ENCODE results near the gene TARM1.

GRCh38 chr19:54040003-54040402 lies 41.2 kb downstream of the TARM1 start:
- TF ChIP-seq SRF (IDR thresholded peaks at IDR 0.05; ENCODE audit: low read depth, low read length) (no peak), POLR2A (IDR thresholded peaks at IDR 0.05; ENCODE audit: control extremely low read depth in 1 of 2, low read depth in 2 of 2, low read length in 2 of 2) (no peak), SUZ12 (IDR thresholded peaks at IDR 0.05; ENCODE audit: low read length) (no peak), KDM5A (IDR thresholded peaks at IDR 0.05; ENCODE audit: low read length) (no peak), EP300 (IDR thresholded peaks at IDR 0.05; ENCODE audit: borderline replicate concordance in 1 of 2, low read depth in 2 of 2, low read length in 2 of 2) (no peak), SP4 (IDR thresholded peaks at IDR 0.05; ENCODE audit: low read length) (no peak), EZH2 (IDR thresholded peaks at IDR 0.05; ENCODE audit: low read depth, low read length, severe bottlenecking) (no peak), GTF2F1 (IDR thresholded peaks at IDR 0.05; ENCODE audit: borderline replicate concordance, low read depth, low read length) (no peak), CBX8 (IDR thresholded peaks at IDR 0.05; ENCODE audit: borderline replicate concordance, low read depth, low read length) (no peak)
- TF ChIP-seq, protein P1, sequence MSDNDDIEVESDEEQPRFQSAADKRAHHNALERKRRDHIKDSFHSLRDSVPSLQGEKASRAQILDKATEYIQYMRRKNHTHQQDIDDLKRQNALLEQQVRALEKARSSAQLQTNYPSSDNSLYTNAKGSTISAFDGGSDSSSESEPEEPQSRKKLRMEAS (IDR thresholded peaks at IDR 0.05): no peak
- TF ChIP-seq, protein P2, sequence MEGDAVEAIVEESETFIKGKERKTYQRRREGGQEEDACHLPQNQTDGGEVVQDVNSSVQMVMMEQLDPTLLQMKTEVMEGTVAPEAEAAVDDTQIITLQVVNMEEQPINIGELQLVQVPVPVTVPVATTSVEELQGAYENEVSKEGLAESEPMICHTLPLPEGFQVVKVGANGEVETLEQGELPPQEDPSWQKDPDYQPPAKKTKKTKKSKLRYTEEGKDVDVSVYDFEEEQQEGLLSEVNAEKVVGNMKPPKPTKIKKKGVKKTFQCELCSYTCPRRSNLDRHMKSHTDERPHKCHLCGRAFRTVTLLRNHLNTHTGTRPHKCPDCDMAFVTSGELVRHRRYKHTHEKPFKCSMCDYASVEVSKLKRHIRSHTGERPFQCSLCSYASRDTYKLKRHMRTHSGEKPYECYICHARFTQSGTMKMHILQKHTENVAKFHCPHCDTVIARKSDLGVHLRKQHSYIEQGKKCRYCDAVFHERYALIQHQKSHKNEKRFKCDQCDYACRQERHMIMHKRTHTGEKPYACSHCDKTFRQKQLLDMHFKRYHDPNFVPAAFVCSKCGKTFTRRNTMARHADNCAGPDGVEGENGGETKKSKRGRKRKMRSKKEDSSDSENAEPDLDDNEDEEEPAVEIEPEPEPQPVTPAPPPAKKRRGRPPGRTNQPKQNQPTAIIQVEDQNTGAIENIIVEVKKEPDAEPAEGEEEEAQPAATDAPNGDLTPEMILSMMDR (IDR thresholded peaks at IDR 0.05; ENCODE audit: control extremely low read depth in 1 of 3, insufficient read depth in 1 of 3, low read depth in 1 of 3, low read length in 3 of 3): no peak
- TF ChIP-seq, protein P3, sequence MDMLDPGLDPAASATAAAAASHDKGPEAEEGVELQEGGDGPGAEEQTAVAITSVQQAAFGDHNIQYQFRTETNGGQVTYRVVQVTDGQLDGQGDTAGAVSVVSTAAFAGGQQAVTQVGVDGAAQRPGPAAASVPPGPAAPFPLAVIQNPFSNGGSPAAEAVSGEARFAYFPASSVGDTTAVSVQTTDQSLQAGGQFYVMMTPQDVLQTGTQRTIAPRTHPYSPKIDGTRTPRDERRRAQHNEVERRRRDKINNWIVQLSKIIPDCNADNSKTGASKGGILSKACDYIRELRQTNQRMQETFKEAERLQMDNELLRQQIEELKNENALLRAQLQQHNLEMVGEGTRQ (IDR thresholded peaks at IDR 0.05; ENCODE audit: low read length): no peak
- TF ChIP-seq, protein P4, sequence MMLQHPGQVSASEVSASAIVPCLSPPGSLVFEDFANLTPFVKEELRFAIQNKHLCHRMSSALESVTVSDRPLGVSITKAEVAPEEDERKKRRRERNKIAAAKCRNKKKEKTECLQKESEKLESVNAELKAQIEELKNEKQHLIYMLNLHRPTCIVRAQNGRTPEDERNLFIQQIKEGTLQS (IDR thresholded peaks at IDR 0.05; ENCODE audit: insufficient read depth, low read depth, low read length): no peak
